OCI-LY3 (cell line): ENCODE data around the gene C22orf31.

Experiments
- H2AFZ ChIP-seq: fragments of 200-600, 300-600 bp; shearing (Covaris generic); 2 replicates; pipeline ENCODE4 v1.6.0; 2014; ENCODE audit warnings: antibody characterized with exemption, low read depth, low read length
- H3K27ac ChIP-seq: fragments of 200-600, 300-600 bp; sonication (generic); 2 replicates; pipeline ENCODE4 v1.5.1; 2014; ENCODE audit warnings: mild to moderate bottlenecking, low read length, moderate library complexity, mixed read lengths
- H3K27me3 ChIP-seq: fragments of 200-600, 300-600 bp; sonication (generic); 2 replicates; pipeline ENCODE4 v1.6.1; 2014; ENCODE audit warnings: low read depth, low read length, mixed read lengths
- H3K36me3 ChIP-seq: fragments of 200-600, 300-600 bp; sonication (generic); replicated peaks from 2 replicates; pipeline ENCODE3; 2014; ENCODE audit warnings: low read depth, low read length, mixed read lengths
- H3K4me1 ChIP-seq: fragments of 300-600, 200-600 bp; sonication (generic); 2 replicates; pipeline ENCODE4 v1.6.1; 2014; ENCODE audit warnings: low read length, mixed read lengths
- H3K4me2 ChIP-seq: fragments of 200-600, 300-600 bp; sonication (generic); 2 replicates; pipeline ENCODE4 v1.6.1; 2014; ENCODE audit warnings: low read length, mixed read lengths
- H3K4me3 ChIP-seq: fragments of 300-600, 200-600 bp; sonication (generic); 2 replicates; pipeline ENCODE4 v1.5.1; 2014; ENCODE audit warnings: antibody characterized with exemption, mild to moderate bottlenecking, low read length, moderate library complexity
- H3K79me2 ChIP-seq: fragments of 300-600, 200-600 bp; shearing (Covaris generic); 2 replicates; pipeline ENCODE4 v1.6.1; 2014; ENCODE audit warnings: mild to moderate bottlenecking, low read length, mixed read lengths
- H3K9ac ChIP-seq: fragments of 300-600, 200-600 bp; shearing (Covaris generic); 2 replicates; pipeline ENCODE4 v1.6.0; 2014; ENCODE audit warnings: mild to moderate bottlenecking, low read length, moderate library complexity
- H3K9me3 ChIP-seq: fragments of 200-600, 300-600 bp; shearing (Covaris generic); 2 replicates; pipeline ENCODE4 v1.6.1; 2014; ENCODE audit warnings: low read length, mixed read lengths; ENCODE audit not compliant: insufficient read depth
- H4K20me1 ChIP-seq: fragments of 200-600, 300-600 bp; sonication (generic); 2 replicates; pipeline ENCODE4 v1.6.1; 2016; ENCODE audit warnings: low read length, mixed read lengths; ENCODE audit not compliant: insufficient read depth
- CTCF ChIP-seq: fragments of 200-600, 300-600 bp; sonication (generic); IDR thresholded peaks from 2 replicates; pipeline ENCODE4 v1.5.1; 2014; ENCODE audit warnings: antibody characterized with exemption, low read length, low read depth
- EZH2phosphoT487 ChIP-seq: fragments of 200-600 bp; shearing (Covaris generic); IDR thresholded peaks from 2 replicates; pipeline ENCODE4 v1.6.1; 2018; ENCODE audit warnings: antibody characterized with exemption, mixed run types, low read depth

Gene C22orf31

GRCh38 chr22:29072979-29073617, 11.5 kb upstream of the C22orf31 start, which contains the start of gene KREMEN1:
Gene KREMEN1, plus strand, starts transcription at chr22:29073035. Its CDS starts 96 bp downstream, at chr22:29073131.
- Histone ChIP-seq H3K27ac (no peak within 1 kb of the TSS), H3K9ac (peak within 1 kb of the TSS; percentile 55; the same call in 1 of the 2 replicates), H2AFZ (peak within 1 kb of the TSS; percentile 91), H3K4me1 (peaks cover 10% of the 10 kb centered on the region), H3K36me3 (no peaks in the 10 kb centered on the region), H3K79me2 (no peaks in the 10 kb centered on the region), H3K4me3 (peak within 1 kb of the TSS; percentile 80), H3K4me2 (peak within 1 kb of the TSS; percentile 97), H4K20me1 (no peaks in the 10 kb centered on the region), H3K9me3 (no peaks in the 10 kb centered on the region), H3K27me3 (peaks cover 50% of the 10 kb centered on the region)
- TF ChIP-seq EZH2phosphoT487 (no peak), CTCF (no peak)

- H3K79me2 ChIP-seq = no peaks in the 10 kb centered on the region
- no peaks in the 10 kb centered on the region for H4K20me1 ChIP-seq
- H3K27me3 ChIP-seq = peaks cover 50% of the 10 kb centered on the region
- H3K4me2 ChIP-seq = peak overlapping the region; percentile 85
- no peak overlapping the region for H3K27ac ChIP-seq
- peaks cover 10% of the 10 kb centered on the region for H3K4me1 ChIP-seq
- H3K4me3 ChIP-seq = peak overlapping the region; percentile 80
- peak overlapping the region; percentile 91 for H2AFZ ChIP-seq
- no peaks in the 10 kb centered on the region for H3K9me3 ChIP-seq
- TF ChIP-seq CTCF (no peak), EZH2phosphoT487 (no peak)
- no peak overlapping the region for H3K9ac ChIP-seq
- no peaks in the 10 kb centered on the region for H3K36me3 ChIP-seq
These were observed 10.8 kb upstream of the C22orf31 start for GRCh38 chr22:29072193-29072978.

GRCh38 chr22:29071261-29072045, 9.8 kb upstream of the C22orf31 start:
- no peaks in the 10 kb centered on the region for H3K9me3 ChIP-seq
- H3K9ac ChIP-seq = peak overlapping the region; percentile 35; the same call in 1 of the 2 replicates
- H2AFZ ChIP-seq = peak overlapping the region; percentile 1; the same call in 1 of the 2 replicates
- H3K27me3 ChIP-seq = peaks cover 50% of the 10 kb centered on the region
- no peaks in the 10 kb centered on the region for H3K79me2 ChIP-seq
- peak overlapping the region; percentile 85 for H3K4me2 ChIP-seq
- peak overlapping the region; percentile 80 for H3K4me3 ChIP-seq
- TF ChIP-seq CTCF (no peak), EZH2phosphoT487 (no peak)
- H3K36me3 ChIP-seq = no peaks in the 10 kb centered on the region
- no peaks in the 10 kb centered on the region for H4K20me1 ChIP-seq
- no peak overlapping the region for H3K27ac ChIP-seq
- H3K4me1 ChIP-seq = peaks cover 10% of the 10 kb centered on the region
